H1 (cell line): ENCODE data around the gene CABP4. TPM values are rescaled to one million over a fixed set of nuclear protein-coding genes. Genes with fewer than 3 reads are reported as not detected.

Source experiments
- HDAC2 ChIP-seq, 2 experiments: fragments of 300-600 bp in 1 of 2; sonication (generic) in 1 of 2; IDR thresholded peaks; 2 replicates each; pipeline ENCODE4 v1.6.1; 2011 to 2012; ENCODE audit warnings: low read depth in 2 of 2, low read length in 2 of 2, mild to moderate bottlenecking in 2 of 2, moderate library complexity in 2 of 2, borderline replicate concordance in 1 of 2, inconsistent platforms in 1 of 2
- SP2 ChIP-seq: IDR thresholded peaks from 2 replicates; pipeline ENCODE4 v1.6.1; 2012; ENCODE audit warnings: mild to moderate bottlenecking, low read length, inconsistent platforms
- polyA plus RNA-seq, 7 experiments: library from polyadenylated mRNA; depleted of rRNA in 3 of 7; stranded (reverse) in 5 of 7; unstranded in 2 of 7; fragments of >200 nt in 5 of 7; fragments of 200-250 nt in 2 of 7; gene quantifications; 1 replicate in 5 of 7; 2 replicates in 1 of 7; 4 replicates in 1 of 7; pipeline versions ENCODE4 v1.2.1 to v1.2.3, GENCODE V29; 2011 to 2013; ENCODE audit warnings: missing spikeins in 2 of 7, mixed read lengths in 2 of 7
- total RNA-seq: library from RNA; stranded (reverse); fragmentation: NEBNext Ultra II Directional; extraction: Animal tissue kit (Norgen Biotek cat#: 25700); gene quantifications from 2 replicates; pipeline ENCODE4 v1.2.1, GENCODE V29; 2021

Gene CABP4
- total and polyA plus RNA-seq, 2 of the 8 experiments (the other 6 are each of a cell fraction or from before 2014, with no cell fraction given), result not detected

DNA sequence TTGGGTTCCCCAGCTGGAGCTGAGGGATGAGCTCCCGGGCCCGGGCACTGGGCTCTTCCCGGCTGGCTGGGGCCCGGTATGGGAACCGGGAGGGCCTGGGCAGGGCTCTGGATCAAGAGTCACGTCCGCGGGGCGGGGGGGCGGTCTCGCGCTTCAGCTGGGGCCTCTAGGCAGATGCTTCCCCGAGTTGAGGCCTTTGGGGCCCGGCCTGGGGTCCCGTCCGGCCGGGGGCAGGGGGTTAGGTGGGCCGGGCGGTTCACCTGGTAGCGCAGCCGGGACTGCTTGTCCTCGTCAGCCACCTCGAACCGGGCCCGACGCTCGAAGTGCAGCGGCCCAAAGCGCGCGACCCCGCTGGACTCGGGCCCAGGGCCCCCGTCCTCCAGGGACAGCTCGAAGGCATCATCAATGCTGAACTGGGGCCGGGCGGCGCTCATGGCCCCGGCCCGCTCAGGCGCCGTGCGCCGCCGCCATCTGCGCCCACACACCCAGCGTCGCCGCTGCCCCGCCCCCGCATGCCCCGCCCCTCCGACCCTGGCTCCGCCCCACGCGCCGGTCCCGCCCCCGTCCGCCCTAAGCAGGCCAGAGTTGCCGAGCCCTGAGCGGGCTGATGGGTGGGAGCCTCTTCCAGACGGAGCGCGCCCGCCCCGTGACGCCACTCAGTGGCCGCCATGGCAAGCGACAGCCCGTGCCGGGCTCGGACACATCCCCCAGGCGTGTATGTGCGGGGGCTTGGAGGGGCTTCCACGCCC lies 13.8 kb downstream of the CABP4 start, which contains the start of gene TMEM134 (continued):
- TF ChIP-seq HDAC2 (IDR thresholded peaks at IDR 0.05; ENCODE audit: borderline replicate concordance in 1 of 2, low read depth in 2 of 2, low read length in 2 of 2) (0 out of 4 replicates have a peak, but pooled peaks of 1 of the 2 experiments have one; percentile 13), SP2 (no peak)
